Activated CD4-positive, alpha-beta memory T cell treated with anti-CD3 and anti-CD28 coated beads, Interleukin-2, amount 10 ng/mL, durations not matched to agents 7 days and 5 days (primary cell): ENCODE measurements around the gene COL20A1. TPM values are rescaled to one million over a fixed set of nuclear protein-coding genes. Genes with fewer than 3 reads are reported as not detected.

Source experiments
- CTCF ChIA-PET: fragments of 350-600 bp; sonication (Branson Sonifier 250); formaldehyde crosslinking; loops from one replicate; lab custom pipeline; 2021; ENCODE audit warnings: antibody characterized with exemption, inconsistent platforms; lab: Charles Lee
- POLR2A ChIA-PET: fragments of 350-600 bp; sonication (Branson Sonifier 250); formaldehyde crosslinking; loops from one replicate; lab custom pipeline; 2021; ENCODE audit warnings: antibody characterized with exemption; lab: Charles Lee
- DNase-seq: peaks from one replicate; pipeline ENCODE4 v3.0.0-alpha.2; 2020
- H3K27ac Mint-ChIP-seq: one replicate; pipeline ENCODE4 v1.8.0; 2021; ENCODE audit warnings: mild to moderate bottlenecking, mixed read lengths
- H3K27me3 Mint-ChIP-seq: one replicate; pipeline ENCODE4 v1.8.0; 2021; ENCODE audit warnings: mixed read lengths
- H3K36me3 Mint-ChIP-seq: one replicate; pipeline ENCODE4 v1.8.0; 2021; ENCODE audit warnings: low read depth, mixed read lengths
- H3K4me1 Mint-ChIP-seq: one replicate; pipeline ENCODE4 v1.8.0; 2021; ENCODE audit warnings: mixed read lengths
- H3K4me3 Mint-ChIP-seq: one replicate; pipeline ENCODE4 v1.8.0; 2021; ENCODE audit warnings: mild to moderate bottlenecking, mixed read lengths
- H3K9me3 Mint-ChIP-seq: one replicate; pipeline ENCODE4 v1.8.0; 2021; ENCODE audit warnings: mixed read lengths
- total RNA-seq, 2 experiments: library from RNA; stranded (reverse); gene quantifications; one replicate each; pipeline ENCODE4 v1.2.3, GENCODE V29; 2021

The COL20A1 gene
- total RNA-seq, 2 experiments from 2014 or later, result not detected

DNA sequence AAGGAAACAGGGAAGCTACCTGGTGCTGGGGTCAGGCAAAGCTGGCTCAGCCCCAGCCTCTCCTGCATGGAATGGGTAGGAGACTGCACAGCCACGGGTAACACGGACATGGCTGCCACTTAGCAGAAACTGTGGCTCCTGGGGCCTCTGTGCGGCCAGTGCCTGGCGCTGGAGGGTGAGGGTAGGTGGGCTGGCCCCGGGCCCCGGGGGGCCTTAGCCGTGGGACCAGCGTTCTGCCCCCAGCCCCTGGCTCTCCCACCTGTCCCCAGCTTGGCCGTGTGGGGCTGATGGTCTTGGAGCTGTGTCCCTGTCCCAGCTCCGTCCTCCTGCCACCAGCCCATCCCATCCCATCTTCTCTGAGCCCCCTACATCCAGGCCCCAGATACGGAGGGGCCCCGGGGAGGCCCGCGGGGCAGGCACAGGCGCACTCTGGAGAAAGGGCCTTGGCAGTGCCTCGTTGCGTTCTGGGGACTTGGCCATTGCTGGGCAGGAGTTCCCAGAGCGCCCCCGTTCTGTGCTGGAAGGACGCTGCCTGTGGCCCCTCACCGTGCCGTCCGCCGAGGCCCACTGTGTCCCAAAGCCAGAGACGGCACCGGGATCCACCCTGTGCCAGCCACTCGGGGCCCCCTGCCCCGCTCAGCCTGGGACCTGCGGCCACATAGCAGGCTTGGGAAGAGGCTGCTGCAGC is 56.0 kb downstream of the COL20A1 start:
- H3K27ac Mint-ChIP-seq, result no peak overlapping the region

DNA sequence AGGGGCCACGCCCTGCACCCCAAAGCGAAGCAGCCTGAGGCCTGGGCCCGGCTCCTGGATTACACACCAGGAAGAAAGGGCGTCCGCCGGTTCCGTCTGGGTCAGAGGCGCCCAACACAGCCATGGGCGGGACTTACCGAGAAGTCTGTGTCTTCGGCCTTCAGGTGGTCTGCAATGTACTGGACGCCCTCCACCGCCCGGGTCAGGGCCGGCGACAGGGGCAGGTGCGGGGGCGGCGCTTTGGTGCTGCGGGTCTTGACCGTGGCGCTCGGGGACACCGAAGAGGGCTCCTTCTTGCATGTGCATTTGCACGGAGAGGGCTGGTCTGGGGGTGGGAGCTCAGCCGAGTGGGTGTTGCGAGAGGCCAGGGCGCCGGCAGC is 56.5 kb downstream of the COL20A1 start:
- H3K27ac Mint-ChIP-seq, result no peak overlapping the region
- H3K4me3 Mint-ChIP-seq, result no peak overlapping the region
- H3K27me3 Mint-ChIP-seq, result no peaks in the 10 kb centered on the region
- ChIA-PET POLR2A (no interaction called here), CTCF (no interaction called here)
- DNase-seq, result no peak
- no peaks in the 10 kb centered on the region for H3K4me1 Mint-ChIP-seq
- peaks cover 7% of the 10 kb centered on the region for H3K9me3 Mint-ChIP-seq
- peaks cover 6% of the 10 kb centered on the region for H3K36me3 Mint-ChIP-seq

More for the DNA sequence above, 56.0 kb downstream of the COL20A1 start:
- Mint-ChIP-seq H3K4me3 (no peak overlapping the region), H3K9me3 (peaks cover 7% of the 10 kb centered on the region), H3K36me3 (peaks cover 6% of the 10 kb centered on the region), H3K4me1 (no peaks in the 10 kb centered on the region), H3K27me3 (no peaks in the 10 kb centered on the region)
- ChIA-PET POLR2A (no interaction called here), CTCF (no interaction called here)
- no peak for DNase-seq

DNA sequence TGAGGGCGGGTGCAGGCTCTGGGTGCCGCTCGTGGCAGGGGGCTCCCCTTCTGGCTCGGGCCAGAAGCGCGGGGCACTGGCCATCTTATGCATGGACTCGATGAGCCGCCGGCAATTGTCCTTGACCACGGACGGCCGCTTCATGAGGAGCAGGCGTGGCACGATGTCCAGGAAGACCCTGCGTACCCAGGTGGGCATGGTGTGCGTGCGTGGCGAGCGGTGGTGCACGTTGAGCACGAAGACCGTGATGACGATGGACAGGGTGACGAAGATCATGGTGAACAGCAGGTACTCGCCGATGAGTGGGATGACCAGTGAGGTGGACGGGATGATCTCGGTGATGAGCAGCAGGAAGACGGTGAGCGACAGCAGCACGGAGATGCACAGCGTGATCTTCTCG is 57.2 kb downstream of the COL20A1 start:
- no peaks in the 10 kb centered on the region for H3K4me1 Mint-ChIP-seq
- DNase-seq, result no peak
- H3K4me3 Mint-ChIP-seq, result no peak overlapping the region
- ChIA-PET POLR2A (no interaction called here), CTCF (no interaction called here)
- H3K9me3 Mint-ChIP-seq, result peaks cover 7% of the 10 kb centered on the region
- H3K36me3 Mint-ChIP-seq, result peaks cover 6% of the 10 kb centered on the region
- no peaks in the 10 kb centered on the region for H3K27me3 Mint-ChIP-seq
- no peak overlapping the region for H3K27ac Mint-ChIP-seq

DNA sequence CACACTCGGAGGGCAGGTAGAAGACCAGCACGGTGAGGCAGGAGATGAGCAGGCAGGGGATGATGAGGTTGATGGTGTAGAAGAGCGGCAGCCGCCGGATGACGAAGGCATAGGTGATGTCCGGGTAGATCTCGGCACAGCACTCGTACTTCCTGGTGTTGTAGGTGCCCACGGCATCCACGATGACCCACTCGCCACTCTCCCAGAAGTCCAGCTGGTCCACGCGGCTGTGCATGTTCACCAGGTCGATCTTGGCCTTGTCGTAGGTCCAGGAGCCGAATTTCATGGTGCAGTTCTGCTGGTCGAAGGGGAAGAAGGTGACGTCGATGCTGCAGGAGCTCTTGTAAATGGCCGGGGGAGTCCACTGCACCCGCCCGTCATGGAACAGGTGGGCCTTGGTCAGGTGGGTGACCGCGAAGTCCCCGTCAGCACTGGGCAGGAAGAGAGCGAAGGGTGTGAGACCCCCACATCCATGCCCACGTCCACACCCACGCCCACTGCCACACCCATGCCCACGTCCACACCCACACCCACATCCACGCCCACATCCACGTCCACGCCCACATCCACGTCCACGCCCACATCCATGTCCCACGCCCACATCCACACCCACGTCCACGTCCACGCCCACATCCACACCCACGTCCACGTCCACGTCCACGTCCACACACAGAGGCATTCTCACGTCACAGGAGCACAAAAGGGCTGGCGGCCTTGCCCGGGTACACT is 57.8 kb downstream of the COL20A1 start:
- Mint-ChIP-seq H3K27me3 (no peaks in the 10 kb centered on the region), H3K4me3 (no peak overlapping the region), H3K27ac (no peak overlapping the region), H3K36me3 (peaks cover 6% of the 10 kb centered on the region), H3K4me1 (no peaks in the 10 kb centered on the region), H3K9me3 (peaks cover 7% of the 10 kb centered on the region)
- POLR2A ChIA-PET, result no interaction called here
- no peak for DNase-seq
- CTCF ChIA-PET, result no interaction called here

DNA sequence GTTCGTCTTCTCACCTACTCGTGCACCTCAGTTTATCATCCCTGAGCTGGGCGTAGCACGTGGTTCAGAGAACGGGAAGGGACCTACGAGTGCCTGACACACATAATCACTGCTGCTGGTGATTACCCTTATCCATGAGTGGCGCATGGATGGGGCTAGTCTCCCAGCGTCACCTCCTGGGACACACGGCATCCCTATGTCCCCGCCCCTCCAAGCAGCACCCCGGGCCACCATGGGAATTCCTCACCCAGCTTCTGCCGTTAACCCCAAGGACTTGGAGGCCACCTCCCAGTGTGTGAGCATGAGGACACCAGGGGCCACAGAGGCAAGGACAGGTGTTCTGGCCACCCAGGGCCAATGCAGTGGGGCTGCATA is 58.3 kb downstream of the COL20A1 start:
- no peaks in the 10 kb centered on the region for H3K27me3 Mint-ChIP-seq
- POLR2A ChIA-PET, result no interaction called here
- peaks cover 6% of the 10 kb centered on the region for H3K36me3 Mint-ChIP-seq
- CTCF ChIA-PET, result no interaction called here
- H3K4me1 Mint-ChIP-seq, result no peaks in the 10 kb centered on the region
- no peak overlapping the region for H3K27ac Mint-ChIP-seq
- no peak for DNase-seq
- H3K4me3 Mint-ChIP-seq, result no peak overlapping the region
- H3K9me3 Mint-ChIP-seq, result peaks cover 7% of the 10 kb centered on the region

DNA sequence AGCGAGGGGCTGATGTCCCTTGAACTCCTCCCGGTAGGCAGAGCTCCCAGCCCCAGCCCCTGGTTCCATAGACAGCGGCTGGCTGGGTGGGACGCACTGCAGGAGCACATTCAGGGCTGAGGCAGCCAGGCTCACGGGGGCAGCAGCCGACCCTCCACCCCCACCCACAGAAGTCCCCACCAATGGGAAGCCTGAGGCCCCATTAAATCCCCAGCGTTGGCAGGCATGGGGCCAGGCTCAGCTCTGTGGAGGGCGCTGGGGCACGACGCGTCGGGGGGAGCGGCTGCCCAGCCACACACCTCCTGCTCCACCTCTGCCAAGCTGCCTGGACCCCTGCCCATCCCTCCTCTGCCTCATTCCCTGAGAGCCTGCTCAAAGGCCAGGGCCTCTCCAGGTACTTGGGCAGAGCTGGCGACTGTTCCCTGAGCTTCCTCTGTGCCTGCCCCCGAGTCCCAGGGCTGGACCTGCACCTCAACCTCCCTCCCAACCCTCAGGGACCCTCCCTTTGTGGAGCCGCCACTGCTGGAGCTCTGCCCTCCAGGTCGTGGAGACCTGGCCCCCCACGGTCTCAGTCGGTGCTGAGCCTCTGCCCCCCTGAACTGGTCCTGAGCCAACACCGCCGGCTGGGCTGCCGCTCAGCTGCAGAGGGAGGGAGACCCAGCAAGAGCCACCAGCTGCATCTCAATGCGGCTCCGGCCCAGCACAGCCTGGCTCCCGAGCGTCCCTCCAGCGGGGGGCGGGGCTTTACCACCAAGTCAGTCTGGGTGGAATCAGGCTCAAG is 59.0 kb downstream of the COL20A1 start:
- no peak for DNase-seq
- Mint-ChIP-seq H3K9me3 (peaks cover 7% of the 10 kb centered on the region), H3K27ac (no peak overlapping the region), H3K4me1 (no peaks in the 10 kb centered on the region), H3K36me3 (peaks cover 6% of the 10 kb centered on the region), H3K4me3 (no peak overlapping the region), H3K27me3 (no peaks in the 10 kb centered on the region)
- POLR2A ChIA-PET, result no interaction called here
- CTCF ChIA-PET, result no interaction called here

DNA sequence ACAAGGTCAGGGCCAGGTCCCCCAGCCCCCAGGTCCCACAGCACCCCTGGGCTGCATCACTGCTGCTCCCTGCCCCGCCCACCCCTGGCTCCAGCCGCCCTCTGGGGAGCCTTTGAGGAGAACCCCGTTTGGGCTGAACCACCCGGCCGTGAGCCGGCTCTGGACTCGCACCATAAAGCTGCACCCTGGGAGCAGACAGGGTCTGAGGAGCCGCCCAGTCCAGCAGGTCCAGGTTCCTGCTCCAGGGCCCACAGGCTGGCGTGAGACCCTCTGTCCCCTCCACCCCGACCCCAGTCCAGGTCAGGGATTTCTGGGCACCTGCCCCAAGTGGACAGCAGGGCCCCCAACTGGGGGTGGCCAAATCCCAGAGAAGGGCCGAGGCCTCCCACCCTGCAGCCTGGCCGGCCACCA is 59.8 kb downstream of the COL20A1 start:
- ChIA-PET POLR2A (no interaction called here), CTCF (no interaction called here)
- no peak overlapping the region for H3K4me3 Mint-ChIP-seq
- H3K4me1 Mint-ChIP-seq, result no peaks in the 10 kb centered on the region
- no peak for DNase-seq
- no peak overlapping the region for H3K27ac Mint-ChIP-seq
- no peaks in the 10 kb centered on the region for H3K27me3 Mint-ChIP-seq
- peaks cover 7% of the 10 kb centered on the region for H3K9me3 Mint-ChIP-seq
- H3K36me3 Mint-ChIP-seq, result peaks cover 6% of the 10 kb centered on the region

DNA sequence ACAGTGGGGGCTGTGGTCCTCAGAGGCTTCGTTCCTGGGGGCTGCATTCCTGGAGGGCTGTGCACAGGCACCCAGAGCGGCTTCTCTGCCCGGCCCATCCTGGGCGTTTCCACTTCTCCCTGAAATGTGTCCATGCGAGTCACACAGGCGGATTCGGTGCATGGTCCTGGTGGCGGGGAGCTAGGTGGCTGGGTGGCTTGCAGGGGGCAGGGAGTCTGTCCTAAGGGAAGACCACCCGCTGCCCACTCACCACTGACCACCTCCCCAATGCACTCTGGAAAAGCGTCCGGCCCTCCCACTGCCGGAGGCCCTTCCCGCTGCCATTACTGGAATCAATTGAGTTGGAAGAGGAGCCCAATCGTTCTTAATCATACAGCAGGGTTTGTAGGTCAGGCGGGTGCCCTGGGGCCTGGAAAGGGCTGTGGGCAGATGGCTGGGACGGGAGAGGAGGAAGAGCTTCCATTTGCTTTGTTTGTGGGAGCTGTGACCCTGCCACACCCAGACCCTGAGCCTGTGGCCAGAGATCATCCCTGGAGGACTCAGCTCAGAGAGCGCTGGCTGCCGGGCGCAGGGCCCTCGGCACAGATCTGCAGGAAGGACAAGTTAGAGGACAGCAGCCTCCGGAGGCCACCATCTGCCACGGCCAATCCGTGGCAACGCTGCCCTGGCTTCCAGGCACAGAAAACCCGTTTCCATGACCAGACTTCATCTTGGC is 61.8 kb downstream of the COL20A1 start:
- Mint-ChIP-seq H3K36me3 (peaks cover 6% of the 10 kb centered on the region), H3K27ac (no peak overlapping the region), H3K9me3 (peaks cover 7% of the 10 kb centered on the region), H3K4me1 (no peaks in the 10 kb centered on the region), H3K27me3 (peaks cover under 1% of the 10 kb centered on the region), H3K4me3 (no peak overlapping the region)
- POLR2A ChIA-PET, result no interaction called here
- no peak for DNase-seq
- CTCF ChIA-PET, result no interaction called here

DNA sequence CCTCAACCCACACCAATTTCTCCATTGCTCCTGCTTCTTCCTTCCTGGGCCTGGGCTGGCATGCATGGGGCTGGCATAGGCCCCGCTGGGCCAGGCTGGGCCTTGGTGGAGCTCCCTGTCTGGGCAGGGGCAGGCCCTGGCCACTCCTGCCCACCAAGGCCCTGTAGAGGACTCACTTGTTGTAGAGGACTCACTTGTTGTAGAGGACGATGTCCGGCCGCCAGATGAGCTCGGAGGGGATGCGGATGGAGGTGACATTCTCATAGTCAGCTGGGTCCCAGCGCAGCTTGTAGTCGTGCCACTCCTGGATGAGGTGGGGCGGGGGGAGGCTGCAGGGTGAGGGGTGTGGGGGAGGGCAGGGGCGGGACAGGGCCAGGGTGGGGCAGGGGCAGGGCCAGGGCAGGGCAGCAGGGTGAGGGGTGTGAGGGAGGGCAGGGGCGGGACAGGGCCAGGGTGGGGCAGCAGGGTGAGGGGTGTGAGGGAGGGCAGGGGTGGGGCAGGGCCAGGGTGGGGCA is 62.9 kb downstream of the COL20A1 start:
- H3K4me3 Mint-ChIP-seq, result no peak overlapping the region
- no peaks in the 10 kb centered on the region for H3K36me3 Mint-ChIP-seq
- CTCF ChIA-PET, result no interaction called here
- H3K27ac Mint-ChIP-seq, result no peak overlapping the region
- peaks cover under 1% of the 10 kb centered on the region for H3K9me3 Mint-ChIP-seq
- H3K27me3 Mint-ChIP-seq, result peaks cover 5% of the 10 kb centered on the region
- H3K4me1 Mint-ChIP-seq, result no peaks in the 10 kb centered on the region
- POLR2A ChIA-PET, result no interaction called here
- DNase-seq, result no peak

DNA sequence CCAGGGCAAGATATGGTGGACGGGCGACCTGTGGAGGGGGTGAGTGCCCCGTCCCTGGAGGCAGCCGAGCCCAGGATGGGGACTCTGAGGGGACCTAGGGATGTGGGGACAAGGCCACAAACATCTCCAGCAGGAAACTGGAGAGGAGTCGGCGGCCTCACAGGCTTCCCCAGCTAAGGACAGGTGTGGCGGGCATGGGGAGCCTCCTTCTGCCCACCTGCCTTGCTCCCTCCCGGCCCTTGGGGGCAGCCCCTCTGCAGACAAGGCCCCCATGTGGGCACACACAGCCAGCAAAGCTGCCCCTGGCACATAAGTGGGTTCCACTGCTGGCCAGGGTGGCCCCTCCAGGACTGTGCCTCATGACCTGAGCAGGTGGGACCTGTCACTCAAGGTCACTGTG is 63.5 kb downstream of the COL20A1 start:
- DNase-seq, result no peak
- no peaks in the 10 kb centered on the region for H3K9me3 Mint-ChIP-seq
- ChIA-PET CTCF (no interaction called here), POLR2A (no interaction called here)
- H3K4me3 Mint-ChIP-seq, result no peak overlapping the region
- no peak overlapping the region for H3K27ac Mint-ChIP-seq
- no peaks in the 10 kb centered on the region for H3K36me3 Mint-ChIP-seq
- H3K4me1 Mint-ChIP-seq, result no peaks in the 10 kb centered on the region
- peaks cover 5% of the 10 kb centered on the region for H3K27me3 Mint-ChIP-seq

DNA sequence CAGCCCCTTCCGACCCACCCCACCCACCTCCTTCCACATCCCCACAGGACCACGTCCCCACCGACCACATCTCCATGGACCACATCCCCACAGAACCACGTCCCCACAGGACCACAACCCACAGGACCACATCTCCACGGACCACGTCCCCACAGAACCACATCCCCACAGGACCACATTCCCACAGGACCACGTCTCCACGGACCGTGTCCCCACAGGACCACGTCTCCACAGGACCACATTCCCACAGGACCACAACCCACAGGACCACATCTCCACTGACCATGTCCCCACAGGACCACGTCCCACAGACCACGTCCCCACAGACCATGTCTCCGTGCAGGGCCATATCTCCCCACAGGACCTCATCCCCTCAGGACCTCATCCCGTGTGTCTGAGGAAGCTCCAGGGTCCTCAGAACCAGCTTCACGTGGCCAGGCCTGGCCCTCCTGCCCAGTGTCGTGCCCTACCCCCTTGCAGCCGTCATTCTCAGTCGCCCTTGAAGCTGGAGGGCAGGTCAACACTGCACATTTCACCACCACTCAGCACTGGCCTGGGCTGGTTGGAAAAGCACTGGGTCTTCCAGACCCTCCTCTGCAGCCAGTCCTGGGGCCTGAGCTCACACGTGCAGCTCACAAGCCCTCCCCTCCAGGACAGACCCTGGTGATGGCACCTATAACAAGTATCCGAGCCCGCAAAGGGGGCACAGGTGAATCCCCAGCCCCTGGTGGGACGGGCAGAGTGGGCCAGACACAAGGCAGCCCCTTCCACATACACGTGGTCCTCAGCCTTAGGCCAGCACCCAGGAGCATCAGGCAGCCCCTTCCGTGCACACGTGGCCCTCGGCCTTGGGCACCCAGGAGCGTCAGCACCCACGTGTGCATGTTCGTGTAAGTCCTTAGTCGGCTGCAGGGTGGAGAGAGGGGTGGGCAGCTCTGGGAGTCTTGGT is 64.2 kb downstream of the COL20A1 start:
- Mint-ChIP-seq H3K27me3 (peaks cover 5% of the 10 kb centered on the region), H3K9me3 (no peaks in the 10 kb centered on the region), H3K36me3 (no peaks in the 10 kb centered on the region), H3K27ac (no peak overlapping the region), H3K4me3 (no peak overlapping the region), H3K4me1 (no peaks in the 10 kb centered on the region)
- DNase-seq, result no peak
- CTCF ChIA-PET, result no interaction called here
- POLR2A ChIA-PET, result no interaction called here
